Peyer's patch (tissue), 4 donors: ENCODE data around the gene LINGO1.

Experiments used
- POLR2A ChIP-seq, 2 donors: fragments of 450-650 bp; IDR thresholded peaks; one replicate each; pipeline ENCODE4 v1.5.1; 2017; ENCODE audit warnings: antibody characterized with exemption in 2 of 2, mild to moderate bottlenecking in 2 of 2, moderate library complexity in 2 of 2
- TF ChIP-seq, protein P1 (sequence below), 6 experiments: fragments of 450-650 bp in 4 of 6; fragments of 200-600 bp in 2 of 6; sonication (generic) in 1 of 6; IDR thresholded peaks; one replicate each; pipeline ENCODE4 v1.5.1; 2017 to 2019; ENCODE audit warnings: antibody characterized with exemption in 6 of 6, mild to moderate bottlenecking in 3 of 6, moderate library complexity in 1 of 6

GRCh38 chr15:77621847-77622208 is 10.9 kb downstream of the LINGO1 start:
- TF ChIP-seq, protein P1, sequence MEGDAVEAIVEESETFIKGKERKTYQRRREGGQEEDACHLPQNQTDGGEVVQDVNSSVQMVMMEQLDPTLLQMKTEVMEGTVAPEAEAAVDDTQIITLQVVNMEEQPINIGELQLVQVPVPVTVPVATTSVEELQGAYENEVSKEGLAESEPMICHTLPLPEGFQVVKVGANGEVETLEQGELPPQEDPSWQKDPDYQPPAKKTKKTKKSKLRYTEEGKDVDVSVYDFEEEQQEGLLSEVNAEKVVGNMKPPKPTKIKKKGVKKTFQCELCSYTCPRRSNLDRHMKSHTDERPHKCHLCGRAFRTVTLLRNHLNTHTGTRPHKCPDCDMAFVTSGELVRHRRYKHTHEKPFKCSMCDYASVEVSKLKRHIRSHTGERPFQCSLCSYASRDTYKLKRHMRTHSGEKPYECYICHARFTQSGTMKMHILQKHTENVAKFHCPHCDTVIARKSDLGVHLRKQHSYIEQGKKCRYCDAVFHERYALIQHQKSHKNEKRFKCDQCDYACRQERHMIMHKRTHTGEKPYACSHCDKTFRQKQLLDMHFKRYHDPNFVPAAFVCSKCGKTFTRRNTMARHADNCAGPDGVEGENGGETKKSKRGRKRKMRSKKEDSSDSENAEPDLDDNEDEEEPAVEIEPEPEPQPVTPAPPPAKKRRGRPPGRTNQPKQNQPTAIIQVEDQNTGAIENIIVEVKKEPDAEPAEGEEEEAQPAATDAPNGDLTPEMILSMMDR (IDR thresholded peaks at IDR 0.05), result no peak
- no peak for TF ChIP-seq POLR2A (IDR thresholded peaks at IDR 0.05)
